GM12872 (cell line): ENCODE data around the gene POF1B.

Experiments
- TF ChIP-seq, protein P1 (sequence below): IDR thresholded peaks from 3 replicates; pipeline ENCODE4 v1.5.1; 2011; ENCODE audit warnings: low read depth, mild to moderate bottlenecking, low read length, moderate library complexity; ENCODE audit not compliant: insufficient read depth

Gene POF1B

DNA sequence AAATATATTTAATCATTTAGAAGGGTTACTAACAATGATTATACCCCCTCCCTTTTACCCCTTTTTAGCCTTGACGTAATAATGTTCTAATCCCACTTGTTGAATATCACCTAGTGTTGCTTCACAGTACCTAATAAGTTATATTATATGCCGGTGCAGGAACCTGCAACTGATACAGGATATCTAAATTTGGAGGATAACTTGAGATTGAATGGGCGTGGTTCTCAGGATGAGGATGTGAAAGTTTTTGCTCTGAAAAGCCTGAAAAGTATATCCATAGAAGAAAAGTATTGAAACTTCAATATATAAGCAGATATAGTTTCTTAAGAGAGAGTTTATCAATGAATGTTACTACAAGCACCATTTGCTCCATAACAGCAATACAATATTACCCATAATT lies 75.9 kb downstream of the POF1B start:
- TF ChIP-seq, protein P1, sequence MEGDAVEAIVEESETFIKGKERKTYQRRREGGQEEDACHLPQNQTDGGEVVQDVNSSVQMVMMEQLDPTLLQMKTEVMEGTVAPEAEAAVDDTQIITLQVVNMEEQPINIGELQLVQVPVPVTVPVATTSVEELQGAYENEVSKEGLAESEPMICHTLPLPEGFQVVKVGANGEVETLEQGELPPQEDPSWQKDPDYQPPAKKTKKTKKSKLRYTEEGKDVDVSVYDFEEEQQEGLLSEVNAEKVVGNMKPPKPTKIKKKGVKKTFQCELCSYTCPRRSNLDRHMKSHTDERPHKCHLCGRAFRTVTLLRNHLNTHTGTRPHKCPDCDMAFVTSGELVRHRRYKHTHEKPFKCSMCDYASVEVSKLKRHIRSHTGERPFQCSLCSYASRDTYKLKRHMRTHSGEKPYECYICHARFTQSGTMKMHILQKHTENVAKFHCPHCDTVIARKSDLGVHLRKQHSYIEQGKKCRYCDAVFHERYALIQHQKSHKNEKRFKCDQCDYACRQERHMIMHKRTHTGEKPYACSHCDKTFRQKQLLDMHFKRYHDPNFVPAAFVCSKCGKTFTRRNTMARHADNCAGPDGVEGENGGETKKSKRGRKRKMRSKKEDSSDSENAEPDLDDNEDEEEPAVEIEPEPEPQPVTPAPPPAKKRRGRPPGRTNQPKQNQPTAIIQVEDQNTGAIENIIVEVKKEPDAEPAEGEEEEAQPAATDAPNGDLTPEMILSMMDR = no peak

DNA sequence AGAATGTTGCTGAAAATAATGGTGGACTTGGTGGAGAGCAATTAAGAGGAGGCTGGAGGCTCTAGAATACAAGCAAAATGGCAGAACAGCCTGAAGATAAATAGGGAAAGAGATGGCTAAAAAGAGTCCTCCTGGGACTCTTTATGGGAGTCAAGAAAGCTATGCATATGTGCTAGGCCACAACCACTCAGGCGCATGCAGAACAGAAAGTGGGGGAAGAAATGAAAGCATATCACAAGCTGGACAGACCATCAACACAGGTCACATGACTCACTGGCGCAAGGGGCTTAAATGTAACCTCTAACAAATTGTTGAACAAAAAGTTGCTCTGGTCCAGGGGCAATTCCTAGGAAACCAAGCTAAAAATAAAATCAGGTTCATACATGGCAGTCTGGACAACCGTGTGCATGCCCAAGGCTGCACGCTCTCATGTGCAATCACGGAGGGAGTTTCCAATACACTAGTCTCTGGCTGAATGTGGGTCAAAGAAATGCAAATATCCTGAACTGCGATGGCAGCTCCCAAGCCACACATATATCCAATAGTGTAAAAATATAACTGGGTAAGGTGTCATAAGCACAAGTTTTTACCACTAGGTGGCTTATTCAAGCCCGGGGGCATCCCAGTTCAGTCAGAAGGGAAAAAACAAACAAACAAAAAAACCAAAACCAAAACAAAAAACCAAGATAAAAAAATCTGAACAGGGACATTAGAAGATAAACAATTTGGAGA lies 90.3 kb downstream of the POF1B start:
- TF ChIP-seq, protein P1 = no peak

DNA sequence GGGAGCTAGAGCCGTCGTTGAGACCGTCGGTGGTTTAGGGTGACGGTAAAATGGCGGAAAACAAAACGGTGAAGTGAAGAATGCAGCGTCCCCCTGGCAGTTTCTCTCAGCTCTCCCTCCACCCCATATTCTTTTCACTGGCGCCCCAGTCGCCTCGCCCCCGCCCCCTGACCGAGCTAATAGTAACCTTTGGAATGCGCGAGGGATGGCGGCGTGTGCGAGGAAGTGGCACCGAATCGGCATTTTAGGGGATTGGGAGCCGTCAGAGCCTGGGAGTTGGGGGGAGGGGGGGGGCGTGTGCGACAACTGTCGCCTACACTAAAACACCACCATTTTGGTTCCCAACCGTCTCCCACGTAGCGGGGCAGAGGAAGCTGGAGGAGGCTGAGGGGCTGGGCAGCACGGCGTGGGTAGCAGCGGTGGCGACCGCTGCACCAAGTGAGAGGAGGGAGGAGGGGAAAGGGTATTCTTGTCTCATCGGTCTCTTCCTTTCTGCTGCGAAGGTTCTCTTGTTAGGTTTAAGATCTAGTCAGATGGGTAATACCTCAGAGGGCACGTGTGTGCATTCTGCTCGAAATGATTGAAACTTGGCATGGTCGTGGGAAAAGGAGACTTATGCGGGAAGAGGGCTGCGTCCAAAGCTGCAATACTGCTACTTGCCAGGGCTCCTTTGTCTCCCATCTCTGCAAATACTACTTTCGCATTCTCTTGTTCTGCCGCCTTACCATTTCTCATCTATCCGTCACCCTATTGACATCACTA lies 134.8 kb downstream of the POF1B start:
- TF ChIP-seq, protein P1 = no peak

DNA sequence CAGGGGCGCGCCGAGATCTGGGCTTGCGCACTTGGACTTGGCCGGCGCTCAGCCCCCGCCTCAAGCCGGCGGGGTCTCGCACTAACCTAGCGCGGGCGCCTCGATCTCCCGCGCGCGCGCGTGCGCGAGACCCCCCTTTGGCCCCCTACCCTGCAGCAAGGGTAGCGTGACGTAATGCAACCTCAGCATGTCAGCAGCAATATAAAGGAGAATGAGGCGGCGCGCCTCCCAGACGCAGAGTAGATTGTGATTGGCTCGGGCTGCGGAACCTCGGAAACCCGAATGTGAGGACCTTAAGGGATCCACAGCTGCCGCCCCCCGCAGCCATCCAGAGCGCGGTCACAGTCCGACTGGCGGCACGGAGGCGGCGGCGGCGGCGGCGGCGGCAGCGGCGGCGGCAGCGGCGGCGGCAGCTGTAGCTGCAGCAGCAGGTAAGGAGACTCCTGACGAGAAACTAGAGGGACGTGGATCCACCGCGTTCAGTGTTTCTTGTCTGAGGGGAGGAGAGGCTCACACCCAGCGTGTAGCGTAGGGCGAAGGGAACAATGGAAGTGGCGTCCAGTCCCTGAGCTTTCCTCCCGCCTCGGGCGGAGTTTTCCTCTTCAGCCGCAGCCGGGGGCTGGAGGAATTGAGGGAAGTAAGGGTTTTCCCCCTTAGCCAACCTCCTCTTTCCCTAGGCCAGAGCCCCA lies 135.6 kb downstream of the POF1B start, which contains the start of the genes SATL1 and ZNF711:
Gene SATL1, minus strand, starts transcription at position 19 of the 689 bp plus-strand sequence. CDS start 134,811 bp downstream, outside the sequence.
Gene ZNF711, plus strand, starts transcription at position 231 of the 689 bp plus-strand sequence. CDS start 3,582 bp downstream, outside the sequence.
- TF ChIP-seq, protein P1 = no peak

DNA sequence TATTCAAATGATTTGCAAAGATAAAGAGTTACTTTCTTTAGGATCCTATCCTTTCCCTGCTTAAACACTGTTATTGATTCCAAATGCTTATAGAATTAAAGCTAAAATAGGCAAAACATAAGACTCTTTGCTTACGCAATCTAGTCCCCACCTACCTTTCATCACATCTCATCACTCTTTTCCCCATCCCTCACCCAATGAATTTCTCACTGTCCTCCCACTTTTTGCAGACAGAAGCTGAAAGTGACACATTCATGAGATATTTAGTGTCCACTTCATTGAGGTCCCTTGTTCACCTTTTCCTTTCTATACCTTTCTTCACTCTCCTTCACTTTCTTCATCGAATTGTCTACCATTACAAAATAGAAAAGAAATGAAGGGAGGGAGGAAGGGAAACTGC lies 136.3 kb downstream of the POF1B start:
- TF ChIP-seq, protein P1 = no peak
